Measurements from ENCODE around the gene LRRC41.
"Not testable (repeated sequence)": the region's sequence is repeated elsewhere in the genome, so short reads cannot be mapped to it uniquely, and the experiment has no call there.

LRRC41 gene

DNA sequence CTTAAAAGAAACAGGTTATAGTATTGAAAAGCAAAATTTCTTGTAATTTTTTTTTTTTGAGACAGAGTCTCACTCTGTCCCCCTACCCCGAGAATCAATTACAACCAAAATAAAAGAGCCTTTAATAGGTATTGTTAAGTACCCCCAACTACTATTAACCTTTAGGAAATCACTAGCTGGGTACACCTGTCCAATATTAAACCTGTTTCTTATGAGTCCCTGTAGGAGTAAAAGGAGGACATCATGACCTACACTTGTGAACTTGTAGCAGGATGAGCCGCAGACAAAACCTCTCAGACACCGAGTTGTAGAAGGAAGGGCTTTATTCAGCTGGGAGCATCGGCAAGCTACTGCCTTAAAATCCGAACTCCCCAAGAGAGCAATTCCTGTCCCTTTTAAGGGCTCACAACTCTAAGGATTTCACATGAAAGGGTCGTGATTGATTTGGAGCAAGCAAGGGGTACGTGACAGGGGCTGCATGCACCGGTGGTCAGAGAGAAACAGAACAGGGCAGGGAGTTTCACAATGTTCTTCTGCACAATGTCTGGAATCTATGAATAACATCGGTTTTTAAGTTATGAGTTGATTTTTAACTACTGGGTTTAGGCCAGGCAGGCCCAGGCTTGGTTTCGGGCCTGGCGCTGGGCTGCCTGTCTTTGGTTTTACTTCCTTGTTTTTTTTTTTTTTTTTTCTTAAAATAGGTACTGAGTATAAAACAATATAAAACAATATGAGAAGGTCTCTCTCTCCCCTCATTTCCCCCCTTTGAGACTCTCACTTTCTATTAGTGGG is 22.1 kb upstream of the LRRC41 start:
- H3K27ac ChIP-seq = not testable (repeated sequence)

DNA sequence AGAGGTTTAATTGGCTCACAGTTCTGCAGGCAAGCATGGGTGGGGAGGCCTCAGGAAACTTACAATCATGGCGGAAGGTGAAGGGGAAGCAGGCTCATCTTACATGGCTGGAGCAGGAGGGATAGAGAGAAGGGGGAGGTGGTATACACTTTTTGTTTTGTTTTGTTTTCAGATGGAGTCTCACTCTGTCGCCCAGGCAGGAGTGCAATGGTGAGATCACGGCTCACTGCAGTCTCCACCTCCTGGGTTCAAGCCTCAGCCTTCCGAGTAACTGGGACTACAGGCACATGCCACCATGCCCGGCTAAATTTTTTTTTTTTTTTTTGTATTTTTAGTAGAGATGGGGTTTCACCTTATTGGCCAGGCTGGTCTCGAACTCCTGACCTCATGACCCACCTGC is 18.8 kb upstream of the LRRC41 start:
- H3K27ac ChIP-seq = not testable (repeated sequence)

DNA sequence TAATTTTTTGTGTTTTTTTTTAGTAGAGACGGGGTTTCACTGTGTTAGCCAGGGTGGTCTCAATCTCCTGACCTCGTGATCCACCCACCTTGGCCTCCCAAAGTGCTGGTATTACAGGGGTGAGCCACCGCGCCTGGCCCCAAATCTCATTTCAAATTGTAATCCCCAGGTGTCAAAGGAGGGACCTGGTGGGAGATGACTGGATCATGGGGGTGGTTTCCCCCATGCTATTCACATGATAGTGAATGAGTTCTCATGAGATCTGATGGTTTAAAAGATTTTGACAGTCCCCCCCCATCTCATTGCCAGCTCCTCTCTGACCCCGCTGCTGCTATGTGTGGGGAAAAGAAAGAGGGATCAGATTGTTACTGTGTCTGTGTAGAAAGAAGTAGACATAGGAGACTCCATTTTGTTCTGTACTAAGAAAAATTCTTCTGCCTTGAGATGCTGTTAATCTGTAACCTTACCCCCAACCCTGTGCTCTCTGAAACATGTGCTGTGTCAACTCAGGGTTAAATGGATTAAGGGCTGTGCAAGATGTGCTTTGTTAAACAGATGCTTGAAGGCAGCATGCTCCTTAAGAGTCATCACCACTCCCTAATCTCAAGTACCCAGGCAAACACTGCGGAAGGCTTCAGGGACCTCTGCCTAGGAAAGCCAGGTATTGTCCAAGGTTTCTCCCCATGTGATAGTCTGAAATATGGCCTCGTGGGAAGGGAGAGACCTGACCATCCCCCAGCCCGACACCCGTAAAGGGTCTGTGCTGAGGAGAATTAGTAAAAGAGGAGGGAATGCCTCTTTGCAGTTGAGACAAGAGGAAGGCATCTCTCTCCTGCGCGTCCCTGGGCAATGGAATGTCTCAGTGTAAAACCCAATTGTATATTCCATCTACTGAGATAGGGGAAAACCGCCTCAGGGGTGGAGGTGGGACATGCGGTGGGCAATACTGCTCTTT is 16.8 kb upstream of the LRRC41 start:
- not testable (repeated sequence) for H3K27ac ChIP-seq

DNA sequence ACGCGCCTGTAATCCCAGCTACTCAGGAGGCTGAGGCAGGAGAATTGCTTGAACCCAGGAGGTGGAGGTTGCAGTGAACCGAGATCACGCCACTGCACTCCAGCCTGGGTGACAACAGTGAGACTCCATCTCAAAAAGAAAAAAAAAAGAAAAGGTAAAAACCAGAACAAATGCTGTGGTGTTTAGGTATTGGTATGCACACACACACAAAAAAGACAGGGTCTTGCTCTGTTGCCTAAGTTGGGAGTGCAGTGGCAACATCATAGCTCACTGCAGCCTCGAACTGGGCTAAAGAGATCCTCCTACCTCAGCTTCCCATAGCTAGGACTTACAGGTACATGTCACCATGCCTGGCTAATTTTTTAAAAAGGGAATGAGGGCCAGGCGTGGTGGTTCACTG is 15.9 kb upstream of the LRRC41 start:
- not testable (repeated sequence) for H3K27ac ChIP-seq

DNA sequence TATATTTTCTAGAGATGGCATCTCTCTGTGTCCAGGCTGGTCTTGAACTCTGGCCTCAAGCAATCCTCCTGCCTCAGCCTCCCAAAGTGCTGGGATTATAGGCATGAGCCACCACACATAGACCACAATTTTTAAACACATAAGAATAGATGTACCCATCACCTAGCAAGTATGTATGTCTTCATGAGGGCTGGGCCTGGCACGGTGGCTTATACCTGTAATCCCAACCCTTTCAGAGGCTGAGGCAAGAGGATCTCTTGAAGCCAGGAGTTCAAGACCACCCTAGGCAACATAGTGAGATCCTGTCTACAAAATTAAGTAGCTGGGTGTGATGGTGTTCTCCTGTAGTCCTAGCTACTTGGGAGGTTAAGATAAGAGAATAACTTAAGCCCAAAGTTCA is 13.9 kb upstream of the LRRC41 start:
- H3K27ac ChIP-seq = no peak overlapping the region
- TF ChIP-seq ZFX (IDR thresholded peaks at IDR 0.05; ENCODE audit: borderline replicate concordance) = no peak
- TF ChIP-seq, protein P1, sequence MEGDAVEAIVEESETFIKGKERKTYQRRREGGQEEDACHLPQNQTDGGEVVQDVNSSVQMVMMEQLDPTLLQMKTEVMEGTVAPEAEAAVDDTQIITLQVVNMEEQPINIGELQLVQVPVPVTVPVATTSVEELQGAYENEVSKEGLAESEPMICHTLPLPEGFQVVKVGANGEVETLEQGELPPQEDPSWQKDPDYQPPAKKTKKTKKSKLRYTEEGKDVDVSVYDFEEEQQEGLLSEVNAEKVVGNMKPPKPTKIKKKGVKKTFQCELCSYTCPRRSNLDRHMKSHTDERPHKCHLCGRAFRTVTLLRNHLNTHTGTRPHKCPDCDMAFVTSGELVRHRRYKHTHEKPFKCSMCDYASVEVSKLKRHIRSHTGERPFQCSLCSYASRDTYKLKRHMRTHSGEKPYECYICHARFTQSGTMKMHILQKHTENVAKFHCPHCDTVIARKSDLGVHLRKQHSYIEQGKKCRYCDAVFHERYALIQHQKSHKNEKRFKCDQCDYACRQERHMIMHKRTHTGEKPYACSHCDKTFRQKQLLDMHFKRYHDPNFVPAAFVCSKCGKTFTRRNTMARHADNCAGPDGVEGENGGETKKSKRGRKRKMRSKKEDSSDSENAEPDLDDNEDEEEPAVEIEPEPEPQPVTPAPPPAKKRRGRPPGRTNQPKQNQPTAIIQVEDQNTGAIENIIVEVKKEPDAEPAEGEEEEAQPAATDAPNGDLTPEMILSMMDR (IDR thresholded peaks at IDR 0.05) = no peak

DNA sequence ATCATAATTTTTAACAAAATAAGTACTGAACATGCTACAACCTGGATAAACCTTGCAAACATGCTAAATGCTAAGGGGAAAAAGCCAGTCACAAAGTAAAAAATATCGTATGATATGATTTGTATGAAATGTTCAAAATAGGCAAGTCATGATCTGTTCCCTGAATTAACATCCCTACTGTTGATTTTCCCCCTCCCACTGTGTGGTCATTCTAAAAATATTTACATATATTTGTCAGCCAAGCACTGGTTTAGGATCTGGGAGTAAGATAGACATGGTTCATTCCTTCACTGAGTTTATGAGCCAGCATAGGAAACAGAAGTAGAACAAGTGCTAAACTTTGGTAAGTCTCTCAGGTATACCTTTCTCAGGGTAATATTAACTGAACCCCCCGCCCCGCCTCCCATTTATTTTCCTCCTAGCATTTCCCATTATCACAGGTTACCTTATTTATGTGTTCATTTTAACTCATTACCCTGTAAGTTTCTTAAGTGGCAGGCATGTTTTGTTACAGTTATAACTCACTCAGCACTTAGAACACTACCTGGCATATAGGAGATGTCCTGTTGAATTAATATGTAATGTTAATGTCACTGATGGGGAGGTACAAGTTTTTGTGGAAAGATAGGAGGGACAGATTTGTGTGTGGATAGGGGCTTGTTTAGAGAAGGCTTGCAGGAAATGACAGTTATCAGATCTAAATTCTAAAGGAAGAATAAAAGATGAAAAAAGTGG is 12.4 kb upstream of the LRRC41 start:
- TF ChIP-seq, protein P1 (IDR thresholded peaks at IDR 0.05) = no peak
- no peak for TF ChIP-seq ZFX (IDR thresholded peaks at IDR 0.05; ENCODE audit: borderline replicate concordance)
- H3K27ac ChIP-seq = 0 out of 2 replicates have a peak overlapping the region, but pooled peaks have one; percentile 7

DNA sequence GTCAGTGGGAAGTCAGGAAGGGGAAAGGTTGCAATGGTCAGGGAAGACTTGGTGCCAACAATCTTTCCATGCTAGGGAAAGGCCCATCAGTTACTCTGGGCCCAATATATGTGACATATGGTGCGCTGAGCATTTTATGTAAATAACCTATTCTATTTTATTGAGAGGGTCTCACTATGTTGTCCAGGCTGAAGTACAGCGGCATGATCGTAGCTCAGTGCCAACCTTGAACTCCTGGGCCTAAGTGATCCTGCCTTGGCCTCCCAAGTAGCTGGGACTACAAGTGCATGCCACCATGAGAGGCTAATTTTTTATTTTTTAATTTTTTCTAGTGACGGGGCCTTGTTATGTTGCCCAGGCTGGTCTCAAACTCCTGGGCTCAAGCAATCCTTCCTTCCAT is 6.9 kb upstream of the LRRC41 start:
- TF ChIP-seq, protein P1 (IDR thresholded peaks at IDR 0.05) = no peak
- no peak for TF ChIP-seq ZFX (IDR thresholded peaks at IDR 0.05; ENCODE audit: borderline replicate concordance)
- no peak overlapping the region for H3K27ac ChIP-seq

DNA sequence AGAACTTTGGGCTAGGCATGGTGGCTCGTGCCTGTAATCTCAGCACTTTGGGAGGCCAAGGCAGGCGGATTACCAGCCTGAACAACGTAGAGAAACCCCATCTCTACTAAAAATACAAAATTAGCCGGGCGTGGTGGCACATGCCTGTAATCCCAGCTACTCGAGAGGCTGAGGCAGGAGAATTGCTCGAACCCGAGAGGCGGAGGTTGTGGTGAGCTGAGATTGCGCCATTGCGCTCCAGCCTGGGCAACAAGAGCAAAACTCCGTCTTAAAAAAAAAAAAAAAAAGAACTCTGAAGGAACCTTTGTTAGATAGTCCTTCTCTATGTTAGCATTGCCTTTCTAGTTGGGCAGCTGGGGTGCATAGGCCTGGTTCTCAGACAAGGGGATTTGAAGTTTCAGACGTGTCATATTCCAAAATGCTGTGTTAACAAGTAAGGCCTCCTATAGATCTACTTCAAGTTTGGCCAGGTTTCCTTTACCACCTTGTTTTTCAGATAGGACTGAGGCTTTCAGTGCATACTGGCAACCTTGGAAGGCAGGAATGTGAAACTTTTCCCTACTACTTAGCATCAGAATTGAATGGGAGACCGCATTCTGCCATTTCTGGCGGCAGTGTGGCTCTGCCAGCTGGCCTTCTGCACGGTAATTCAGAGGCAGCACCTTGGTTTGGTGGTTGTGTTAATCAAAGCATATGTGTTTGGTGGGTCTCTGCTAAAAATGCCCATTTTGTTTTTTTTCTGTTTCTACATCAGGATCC is 6.2 kb upstream of the LRRC41 start:
- H3K27ac ChIP-seq = no peak overlapping the region

More for the DNA sequence above, 6.2 kb upstream of the LRRC41 start:
- TF ChIP-seq ZFX (IDR thresholded peaks at IDR 0.05; ENCODE audit: borderline replicate concordance) = no peak
- TF ChIP-seq, protein P1 (IDR thresholded peaks at IDR 0.05) = no peak
